HG02571 (cell line): ENCODE results near the gene BLOC1S3.

Source experiments
- ATAC-seq: cut with Tn5 transposase; IDR thresholded peaks from one replicate; pipeline ENCODE4 v1.9.1; 2021; ENCODE audit warnings: mild to moderate bottlenecking, moderate library complexity; ENCODE audit not compliant: unreplicated experiment

The BLOC1S3 gene

DNA sequence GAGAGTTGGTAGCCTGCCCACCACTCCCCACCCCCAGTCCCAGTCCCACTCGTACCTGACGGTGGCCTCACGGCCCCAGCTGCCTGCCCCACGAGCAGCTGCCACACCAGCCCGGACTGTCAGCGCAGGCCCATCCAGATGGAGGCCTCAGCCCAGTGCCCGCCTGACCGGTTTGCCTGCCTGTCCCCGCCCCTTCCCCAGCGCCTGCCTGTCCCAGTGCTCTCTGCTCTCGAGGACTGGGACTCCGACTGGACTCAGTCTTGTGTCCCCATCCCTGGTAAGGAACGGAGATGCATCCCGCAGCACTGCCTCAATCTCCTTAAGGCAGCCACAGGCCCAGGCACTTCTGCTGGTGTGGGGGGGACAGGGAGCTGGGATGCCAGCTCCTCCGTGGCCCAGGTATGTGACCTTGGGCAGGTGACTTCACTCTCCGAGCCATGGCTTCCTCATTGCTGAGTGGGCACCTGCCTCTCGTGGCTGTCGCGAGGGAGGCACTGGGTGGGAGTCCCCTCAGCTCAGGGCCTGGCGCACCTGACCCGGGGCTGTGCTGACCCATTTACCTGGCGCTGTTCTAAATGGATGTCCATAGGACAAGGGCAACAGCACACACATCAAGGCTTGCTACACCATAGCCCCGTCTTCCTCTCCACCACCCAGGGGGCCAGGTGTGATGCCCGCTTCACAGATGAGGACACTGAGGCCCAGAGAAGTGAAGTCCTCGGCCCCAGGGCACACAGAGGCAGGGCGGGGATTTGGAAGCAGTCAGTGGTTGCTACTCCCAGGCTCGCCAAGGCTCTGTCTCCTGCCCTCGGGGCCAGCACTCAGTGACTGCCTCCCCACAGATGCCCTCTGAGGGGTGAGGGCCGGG lies 17.5 kb upstream of the BLOC1S3 start, which contains the start of gene NKPD1:
NKPD1 (minus strand) TSS at position 113 of the 868 bp plus-strand sequence. CDS start 832 bp downstream, outside the sequence.
- ATAC-seq = no peak

GRCh38 chr19:45161738-45162607 lies 16.6 kb upstream of the BLOC1S3 start:
- ATAC-seq = no peak

DNA sequence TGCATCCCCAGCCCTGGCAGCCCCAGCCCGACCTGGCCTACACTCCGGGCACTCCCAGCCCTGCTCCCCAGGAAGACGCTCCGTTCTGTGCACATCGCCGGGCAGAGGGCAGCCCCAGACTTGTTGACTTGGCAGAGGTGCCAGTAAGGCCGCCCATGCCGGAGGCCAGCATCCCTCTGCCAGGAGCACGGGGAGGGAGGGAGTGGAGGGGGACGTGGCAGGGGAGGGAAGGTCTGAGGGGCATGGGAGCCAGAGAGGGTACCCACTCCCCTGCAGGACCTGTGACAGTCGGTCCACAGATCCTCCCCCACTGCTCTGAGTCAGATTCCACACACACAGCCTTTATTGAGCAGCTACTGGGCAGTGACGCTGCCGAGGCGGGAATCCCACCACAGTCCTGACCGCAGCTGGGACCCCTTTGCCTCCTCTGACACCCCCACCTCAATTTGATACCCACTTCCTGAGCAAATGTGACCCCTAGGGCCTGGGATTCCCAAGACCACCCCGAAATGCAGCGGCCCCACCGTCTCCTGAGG lies 15.9 kb upstream of the BLOC1S3 start:
- no peak for ATAC-seq

DNA sequence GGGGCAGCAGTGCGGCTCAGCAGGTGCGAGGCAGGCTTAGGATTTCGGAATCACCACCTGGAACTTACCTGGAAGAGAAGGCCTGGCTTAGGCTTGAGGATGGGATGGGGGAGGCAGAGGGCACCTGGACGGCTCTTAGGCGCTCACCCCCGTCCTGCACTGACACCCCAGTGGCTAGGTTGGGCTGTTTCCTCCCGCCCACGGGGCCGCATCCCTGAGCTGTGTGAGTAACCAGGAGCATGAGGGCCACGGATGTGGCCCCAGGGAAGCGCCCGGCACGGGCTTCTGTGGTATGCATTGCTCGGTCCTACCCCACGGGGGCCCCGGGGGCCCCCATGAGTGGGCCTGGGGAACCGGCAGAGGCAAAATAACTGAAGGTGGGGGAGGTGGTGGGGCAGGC lies 15.4 kb upstream of the BLOC1S3 start:
- ATAC-seq = no peak

GRCh38 chr19:45163751-45164460 lies 14.7 kb upstream of the BLOC1S3 start:
- no peak for ATAC-seq

DNA sequence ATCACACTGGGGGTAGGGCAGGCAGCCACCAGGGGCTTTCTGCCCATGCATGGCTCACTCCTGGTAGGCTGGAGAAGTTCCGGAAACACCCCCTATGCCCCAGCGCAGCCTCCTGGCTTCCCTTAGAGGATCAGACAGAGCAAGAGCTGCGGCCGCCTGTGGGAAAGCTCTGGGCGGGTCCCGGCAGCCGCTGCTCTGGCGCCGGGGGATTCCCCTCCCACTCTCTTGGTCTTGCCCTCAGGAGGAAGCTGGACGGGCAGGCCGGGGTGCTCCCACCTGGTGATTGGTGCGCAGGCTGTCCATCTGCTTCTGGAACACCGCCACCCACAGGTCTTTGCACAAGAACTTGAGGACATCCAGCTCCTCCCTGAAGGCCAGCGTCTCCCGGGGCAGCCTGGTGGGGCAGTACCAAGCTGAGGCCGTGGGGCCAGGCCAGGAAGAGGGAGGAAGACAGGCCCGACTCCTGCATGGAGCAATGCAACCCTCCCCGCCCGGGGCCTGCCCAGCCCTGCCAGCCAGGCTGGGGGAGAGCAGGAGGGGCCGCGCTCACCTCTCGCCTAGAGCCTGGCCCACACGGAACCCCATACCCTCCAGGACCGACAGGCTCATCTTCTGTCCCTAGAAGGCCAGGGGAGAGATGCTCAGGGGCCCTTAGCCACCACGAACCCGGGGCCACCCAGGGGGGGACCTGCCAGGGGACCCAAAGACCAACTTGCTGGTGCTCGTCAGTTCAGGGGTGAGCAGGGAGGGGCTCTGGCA lies 13.8 kb upstream of the BLOC1S3 start:
- ATAC-seq = peak; percentile 60

DNA sequence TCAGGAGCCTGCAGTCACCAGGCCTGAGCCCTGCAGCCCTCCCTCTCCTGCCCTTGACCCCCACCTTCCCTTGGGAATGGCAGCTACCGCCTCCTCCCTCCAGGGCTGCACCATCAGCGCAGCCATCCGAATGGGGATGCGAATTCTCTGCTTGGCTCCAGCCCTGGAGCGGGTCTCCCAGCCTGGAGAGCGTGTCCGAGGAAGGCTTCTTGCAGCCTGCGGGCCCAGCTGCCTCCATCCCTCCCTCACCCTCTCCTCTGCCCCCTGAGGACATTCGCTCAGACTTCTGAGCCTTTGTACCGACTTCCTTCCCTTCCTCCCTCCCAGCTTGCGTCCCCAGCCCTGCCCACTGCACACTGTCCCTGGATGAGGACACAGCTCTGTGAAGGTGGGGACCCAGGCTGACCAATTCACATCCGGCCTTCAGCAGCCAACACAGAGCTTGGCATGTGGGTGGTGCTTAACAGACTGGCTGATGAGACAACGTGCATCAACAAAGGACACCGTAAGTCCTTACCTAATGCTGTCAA lies 11.8 kb upstream of the BLOC1S3 start:
- no peak for ATAC-seq

DNA sequence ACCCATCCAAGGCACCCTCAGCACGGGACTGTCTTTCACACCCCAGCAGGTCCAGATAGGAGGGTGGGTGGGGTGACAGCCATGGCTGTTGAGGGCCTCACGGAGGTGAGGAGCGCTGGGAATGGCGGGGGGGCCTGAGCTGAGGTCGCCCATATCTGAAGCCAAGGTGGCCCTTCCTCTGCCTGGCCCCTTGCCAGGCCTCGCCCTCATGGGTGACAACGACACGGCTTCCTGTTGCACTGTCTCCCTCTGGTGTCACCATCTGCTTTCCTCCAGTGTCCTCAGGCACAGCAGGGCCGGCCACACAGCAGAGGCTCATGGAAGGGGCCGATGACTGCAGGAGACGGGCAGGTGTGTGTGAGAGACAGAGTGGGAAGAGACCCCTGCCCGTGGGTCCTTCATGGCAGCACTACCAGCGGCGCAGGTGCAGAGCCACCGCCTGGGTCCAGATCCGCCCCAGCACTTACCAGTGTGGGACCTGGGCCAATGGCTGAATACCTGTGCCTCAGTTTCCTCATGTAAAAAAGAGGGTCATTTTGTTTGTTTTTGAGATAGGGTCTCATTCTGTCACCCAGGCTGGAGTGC lies 9.7 kb upstream of the BLOC1S3 start:
- no peak for ATAC-seq

GRCh38 chr19:45169602-45170001 lies 9.0 kb upstream of the BLOC1S3 start:
- no peak for ATAC-seq

DNA sequence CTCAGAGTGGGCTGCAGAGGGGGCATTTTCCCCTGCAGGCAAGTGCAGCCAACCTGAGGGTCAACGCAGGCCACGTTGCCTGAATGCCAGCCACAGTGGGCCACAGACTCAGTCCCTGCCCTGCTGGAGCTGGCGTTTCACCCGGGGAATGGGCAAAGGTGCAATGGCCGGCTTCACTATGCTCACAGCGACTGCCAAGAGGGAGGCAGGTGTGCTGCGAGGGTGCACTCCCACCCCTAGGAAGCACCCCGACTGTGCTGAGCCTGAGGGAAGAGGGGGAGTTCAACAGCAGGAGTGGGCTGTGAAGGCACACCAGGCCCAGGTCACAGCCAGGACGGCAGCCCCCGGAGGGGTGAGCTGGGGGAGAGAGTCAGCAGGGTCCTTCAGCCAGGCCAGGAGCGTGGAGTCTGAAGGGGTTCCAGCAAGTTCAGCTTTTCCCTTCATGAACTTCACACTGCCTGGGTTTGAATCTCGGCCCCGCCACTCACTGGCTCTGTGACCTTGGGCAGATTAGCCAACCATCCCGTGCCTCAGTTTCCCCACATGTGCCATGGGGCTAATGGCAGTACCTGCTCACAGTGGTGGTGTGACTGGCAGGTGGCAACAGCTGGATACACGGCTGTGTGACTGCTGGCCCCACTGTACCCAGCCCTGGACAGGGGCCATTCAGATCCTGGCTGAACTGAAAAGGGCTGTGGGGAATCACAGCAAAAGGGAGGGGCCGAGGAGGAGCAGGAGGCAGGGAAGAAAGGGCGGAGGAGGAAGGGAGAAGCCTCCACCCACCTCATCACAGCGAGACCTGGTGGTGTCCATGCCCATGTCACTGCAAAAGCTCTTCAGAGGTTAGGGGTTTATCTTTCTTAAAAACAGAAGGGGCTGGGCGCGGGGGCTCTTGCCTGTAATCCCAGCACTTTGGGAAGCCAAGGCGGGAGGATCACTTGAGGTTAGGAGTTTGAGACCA lies 8.2 kb upstream of the BLOC1S3 start:
- ATAC-seq = no peak

DNA sequence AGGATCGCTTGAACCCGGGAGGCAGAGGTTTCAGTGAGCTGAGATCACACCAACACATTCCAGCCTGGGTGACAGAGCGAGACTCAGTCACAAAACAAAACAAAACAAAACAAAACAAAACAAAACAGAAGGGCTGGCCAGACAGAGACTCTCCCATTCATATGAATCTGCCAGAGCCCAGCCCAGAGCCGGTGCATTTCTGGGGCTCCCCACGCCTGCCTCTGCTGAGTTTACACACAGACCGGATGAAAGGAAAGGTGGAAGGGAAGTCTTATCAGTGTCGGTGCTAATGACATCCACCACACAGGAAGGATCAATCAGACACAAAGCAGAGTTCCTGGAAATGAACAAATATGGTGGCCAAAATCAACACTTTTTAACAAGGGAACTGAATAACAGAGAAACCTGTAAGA lies 7.4 kb upstream of the BLOC1S3 start:
- no peak for ATAC-seq

DNA sequence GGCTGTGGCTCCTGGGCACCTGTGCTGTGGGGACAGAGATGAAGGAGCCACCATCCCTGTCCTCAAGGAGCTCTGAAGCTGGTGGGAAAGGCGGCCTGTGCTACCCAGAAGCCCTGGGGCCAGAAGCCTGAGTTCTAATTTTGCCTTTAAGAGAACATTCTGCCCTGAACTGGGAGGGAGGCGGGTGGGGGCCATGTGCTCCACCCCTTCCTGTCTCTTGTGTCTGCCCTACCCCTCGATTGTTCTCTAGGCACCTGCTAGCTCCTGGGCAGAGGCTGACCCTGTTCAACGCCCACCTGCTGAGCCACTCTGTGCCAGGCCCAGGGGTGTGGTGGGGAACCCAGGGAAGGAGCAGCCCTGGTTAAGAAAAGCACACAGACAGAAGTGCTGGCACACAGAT lies 6.4 kb upstream of the BLOC1S3 start:
- ATAC-seq = no peak

- ATAC-seq = no peak
These were observed 5.9 kb upstream of the BLOC1S3 start for GRCh38 chr19:45172611-45173208.

DNA sequence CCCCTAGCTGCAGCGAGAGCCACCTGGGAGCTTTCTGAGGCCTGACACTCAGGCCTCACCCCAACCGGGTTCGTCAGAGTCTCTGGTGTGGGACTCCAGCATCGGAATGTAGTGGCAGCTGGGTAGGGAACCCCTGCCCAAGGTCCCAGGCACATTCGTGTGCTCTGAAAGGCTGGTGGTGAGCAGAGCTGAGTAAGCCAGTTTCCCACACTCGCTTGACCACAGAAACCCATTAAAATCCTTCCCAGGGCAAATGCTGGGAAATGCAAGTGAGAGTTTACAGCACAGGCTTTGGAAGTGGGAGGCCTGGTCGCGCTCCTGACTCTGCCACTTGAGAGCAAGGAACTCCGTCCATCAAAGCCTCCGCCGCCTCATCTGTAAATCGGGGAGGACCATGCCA lies 4.8 kb upstream of the BLOC1S3 start:
- ATAC-seq = no peak

- ATAC-seq = no peak
These were observed 2.9 kb upstream of the BLOC1S3 start for GRCh38 chr19:45175515-45176345.

GRCh38 chr19:45177817-45178261 lies 745 bp upstream of the BLOC1S3 start, which contains the start of gene TRAPPC6A:
Gene TRAPPC6A, minus strand, starts transcription at chr19:45178237. Its CDS starts 19 bp downstream, at chr19:45178218.
- peak; percentile 2 for ATAC-seq
